ENCODE data around the gene KRTAP12-1. TPM values are rescaled to one million over a fixed set of nuclear protein-coding genes. Genes with fewer than 3 reads are reported as not detected.

The KRTAP12-1 gene
- total RNA-seq, 1 experiment from 2014 or later = not detected

DNA sequence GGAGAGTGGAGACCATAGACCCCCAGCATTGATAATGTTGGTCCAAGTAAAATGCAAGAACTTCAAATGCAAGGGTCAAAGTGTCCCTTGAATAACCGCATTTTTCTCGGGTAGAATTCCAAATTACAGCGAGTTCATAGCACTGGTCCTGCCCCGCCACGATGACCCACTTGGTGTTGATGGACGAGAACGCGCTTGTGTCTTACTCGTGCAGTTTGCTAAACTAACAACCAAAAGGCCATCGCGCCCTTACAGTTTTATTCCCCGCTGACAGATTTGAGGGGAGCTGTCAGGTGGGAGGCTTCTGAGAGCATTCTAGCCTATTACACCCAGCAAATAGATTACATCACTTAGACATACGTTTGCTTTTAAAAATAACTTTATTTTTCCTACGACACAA lies 46.8 kb upstream of the KRTAP12-1 start:
- H3K9me3 ChIP-seq (ENCODE audit: control insufficient read depth, insufficient read depth, low read depth, low read length) = no peaks in the 10 kb centered on the region
- in situ Hi-C loops (cut with HindIII; ENCODE audit: low pct_unique_long_range_greater_than_20kb, low sequenced_read_pairs) = no loop called here
- BruUV-seq (replicated peaks) = no TSS peak
- intact Hi-C loops (cut with micrococcal nuclease; ENCODE audit: unreplicated experiment) = no loop called here
- no peak for ATAC-seq
- TF ChIP-seq TCF7L2 (IDR thresholded peaks at IDR 0.05; ENCODE audit: low read depth, low read length) (no peak), SIN3A (IDR thresholded peaks at IDR 0.05; ENCODE audit: borderline replicate concordance, insufficient read depth, low read depth, low read length) (no peak), POLR2AphosphoS5 (IDR thresholded peaks at IDR 0.05; ENCODE audit: low read depth, low read length) (no peak)
- TF ChIP-seq, protein P1, sequence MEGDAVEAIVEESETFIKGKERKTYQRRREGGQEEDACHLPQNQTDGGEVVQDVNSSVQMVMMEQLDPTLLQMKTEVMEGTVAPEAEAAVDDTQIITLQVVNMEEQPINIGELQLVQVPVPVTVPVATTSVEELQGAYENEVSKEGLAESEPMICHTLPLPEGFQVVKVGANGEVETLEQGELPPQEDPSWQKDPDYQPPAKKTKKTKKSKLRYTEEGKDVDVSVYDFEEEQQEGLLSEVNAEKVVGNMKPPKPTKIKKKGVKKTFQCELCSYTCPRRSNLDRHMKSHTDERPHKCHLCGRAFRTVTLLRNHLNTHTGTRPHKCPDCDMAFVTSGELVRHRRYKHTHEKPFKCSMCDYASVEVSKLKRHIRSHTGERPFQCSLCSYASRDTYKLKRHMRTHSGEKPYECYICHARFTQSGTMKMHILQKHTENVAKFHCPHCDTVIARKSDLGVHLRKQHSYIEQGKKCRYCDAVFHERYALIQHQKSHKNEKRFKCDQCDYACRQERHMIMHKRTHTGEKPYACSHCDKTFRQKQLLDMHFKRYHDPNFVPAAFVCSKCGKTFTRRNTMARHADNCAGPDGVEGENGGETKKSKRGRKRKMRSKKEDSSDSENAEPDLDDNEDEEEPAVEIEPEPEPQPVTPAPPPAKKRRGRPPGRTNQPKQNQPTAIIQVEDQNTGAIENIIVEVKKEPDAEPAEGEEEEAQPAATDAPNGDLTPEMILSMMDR (IDR thresholded peaks at IDR 0.05) = no peak
- TF ChIP-seq, protein P2, sequence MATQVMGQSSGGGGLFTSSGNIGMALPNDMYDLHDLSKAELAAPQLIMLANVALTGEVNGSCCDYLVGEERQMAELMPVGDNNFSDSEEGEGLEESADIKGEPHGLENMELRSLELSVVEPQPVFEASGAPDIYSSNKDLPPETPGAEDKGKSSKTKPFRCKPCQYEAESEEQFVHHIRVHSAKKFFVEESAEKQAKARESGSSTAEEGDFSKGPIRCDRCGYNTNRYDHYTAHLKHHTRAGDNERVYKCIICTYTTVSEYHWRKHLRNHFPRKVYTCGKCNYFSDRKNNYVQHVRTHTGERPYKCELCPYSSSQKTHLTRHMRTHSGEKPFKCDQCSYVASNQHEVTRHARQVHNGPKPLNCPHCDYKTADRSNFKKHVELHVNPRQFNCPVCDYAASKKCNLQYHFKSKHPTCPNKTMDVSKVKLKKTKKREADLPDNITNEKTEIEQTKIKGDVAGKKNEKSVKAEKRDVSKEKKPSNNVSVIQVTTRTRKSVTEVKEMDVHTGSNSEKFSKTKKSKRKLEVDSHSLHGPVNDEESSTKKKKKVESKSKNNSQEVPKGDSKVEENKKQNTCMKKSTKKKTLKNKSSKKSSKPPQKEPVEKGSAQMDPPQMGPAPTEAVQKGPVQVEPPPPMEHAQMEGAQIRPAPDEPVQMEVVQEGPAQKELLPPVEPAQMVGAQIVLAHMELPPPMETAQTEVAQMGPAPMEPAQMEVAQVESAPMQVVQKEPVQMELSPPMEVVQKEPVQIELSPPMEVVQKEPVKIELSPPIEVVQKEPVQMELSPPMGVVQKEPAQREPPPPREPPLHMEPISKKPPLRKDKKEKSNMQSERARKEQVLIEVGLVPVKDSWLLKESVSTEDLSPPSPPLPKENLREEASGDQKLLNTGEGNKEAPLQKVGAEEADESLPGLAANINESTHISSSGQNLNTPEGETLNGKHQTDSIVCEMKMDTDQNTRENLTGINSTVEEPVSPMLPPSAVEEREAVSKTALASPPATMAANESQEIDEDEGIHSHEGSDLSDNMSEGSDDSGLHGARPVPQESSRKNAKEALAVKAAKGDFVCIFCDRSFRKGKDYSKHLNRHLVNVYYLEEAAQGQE (IDR thresholded peaks at IDR 0.05; ENCODE audit: insufficient read depth in 1 of 2, low read depth in 2 of 2, low read length in 1 of 2) = no peak
- H3K27ac ChIP-seq (ENCODE audit: low read length) = no peak overlapping the region
- no peaks in the 10 kb centered on the region for H3K36me3 ChIP-seq (ENCODE audit: control insufficient read depth, insufficient read depth, low read length)
- DNase-seq (ENCODE audit: low read depth, low spot score) = no peak
- no peaks in the 10 kb centered on the region for H3K4me1 ChIP-seq (ENCODE audit: control insufficient read depth, insufficient read depth, low read length)
- ChIA-PET POLR2A (no interaction called here), CTCF (no interaction called here)
- no peaks in the 10 kb centered on the region for H3K27me3 ChIP-seq (ENCODE audit: control insufficient read depth, insufficient read depth, low read length)
- no peak overlapping the region for H3K4me3 ChIP-seq (ENCODE audit: low read depth in 2 of 2, low read length in 2 of 2)

DNA sequence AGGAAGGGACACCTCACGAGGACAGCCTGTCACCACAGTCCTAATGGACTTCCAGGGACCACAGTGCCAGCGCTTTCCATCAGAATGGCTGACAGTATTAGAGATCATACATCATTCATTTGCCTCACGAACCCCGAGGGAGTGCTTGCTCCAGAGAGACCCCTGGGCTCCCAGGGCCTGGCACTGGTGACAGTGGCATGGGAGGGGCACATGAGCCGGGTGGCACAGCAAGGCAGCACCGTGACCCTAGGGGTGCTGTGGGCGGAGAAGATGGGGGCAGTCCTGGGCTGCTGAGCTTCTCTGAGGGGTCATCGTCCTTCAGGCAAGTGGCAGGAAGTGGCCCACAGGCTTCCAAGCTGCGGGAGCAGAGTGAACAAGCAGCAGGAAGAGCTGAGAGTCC lies 45.8 kb upstream of the KRTAP12-1 start:
- in situ Hi-C loops (cut with HindIII; ENCODE audit: low pct_unique_long_range_greater_than_20kb, low sequenced_read_pairs) = no loop called here
- intact Hi-C loops (cut with micrococcal nuclease; ENCODE audit: unreplicated experiment) = no loop called here
- no peak for TF ChIP-seq POLR2AphosphoS5 (IDR thresholded peaks at IDR 0.05; ENCODE audit: low read depth, low read length)
- TF ChIP-seq TCF7L2 (IDR thresholded peaks at IDR 0.05; ENCODE audit: low read depth, low read length) = no peak
- TF ChIP-seq, protein P1 (IDR thresholded peaks at IDR 0.05) = no peak
- TF ChIP-seq, protein P2 (IDR thresholded peaks at IDR 0.05; ENCODE audit: insufficient read depth in 1 of 2, low read depth in 2 of 2, low read length in 1 of 2) = no peak
- ChIA-PET CTCF (no interaction called here), POLR2A (no interaction called here)
- no peaks in the 10 kb centered on the region for H3K27me3 ChIP-seq (ENCODE audit: control insufficient read depth, insufficient read depth, low read length)
- DNase-seq (ENCODE audit: low read depth, low spot score) (no peak), ATAC-seq (no peak)
- H3K36me3 ChIP-seq (ENCODE audit: control insufficient read depth, insufficient read depth, low read length) = no peaks in the 10 kb centered on the region
- BruUV-seq (replicated peaks) = no TSS peak
- H3K27ac ChIP-seq (ENCODE audit: low read length) = no peak overlapping the region
- H3K4me3 ChIP-seq (ENCODE audit: low read depth in 2 of 2, low read length in 2 of 2) = no peak overlapping the region
- H3K4me1 ChIP-seq (ENCODE audit: control insufficient read depth, insufficient read depth, low read length) = no peaks in the 10 kb centered on the region
- H3K9me3 ChIP-seq (ENCODE audit: control insufficient read depth, insufficient read depth, low read depth, low read length) = no peaks in the 10 kb centered on the region
